T-helper 1 cell treated with Interleukin-12 subunit alpha and Interleukin-12 subunit beta and Interleukin-4 antibody, amounts not matched to agents 30 ng/mL and 1 ng/mL, for 36 hours (primary cell): Measurements from ENCODE around the gene TYROBP. TPM values are rescaled to one million over a fixed set of nuclear protein-coding genes. Genes with fewer than 3 reads are reported as not detected.
"Not testable (repeated sequence)": the region's sequence is repeated elsewhere in the genome, so short reads cannot be mapped to it uniquely, and the experiment has no call there.

Experiments used
- intact Hi-C: fragments of 100-400 bp; cut with micrococcal nuclease; formaldehyde crosslinking; loops from one replicate; pipeline ENCODE4 v1.15.1; 2024
- total RNA-seq: library from RNA; stranded (reverse); gene quantifications from 2 replicates; pipeline ENCODE4 v1.2.3, GENCODE V29; 2022

Gene TYROBP
- total RNA-seq, 1 donor from 2014 or later, result not detected

- intact Hi-C loops, result loop anchor here (5.0 kb wide), 2 partner anchors 385 to 1200 kb away; partner anchors contain the start of genes TMEM147 and ZNF181
Measured at GRCh38 chr19:35932291-35932936, 24.3 kb upstream of the TYROBP start.

DNA sequence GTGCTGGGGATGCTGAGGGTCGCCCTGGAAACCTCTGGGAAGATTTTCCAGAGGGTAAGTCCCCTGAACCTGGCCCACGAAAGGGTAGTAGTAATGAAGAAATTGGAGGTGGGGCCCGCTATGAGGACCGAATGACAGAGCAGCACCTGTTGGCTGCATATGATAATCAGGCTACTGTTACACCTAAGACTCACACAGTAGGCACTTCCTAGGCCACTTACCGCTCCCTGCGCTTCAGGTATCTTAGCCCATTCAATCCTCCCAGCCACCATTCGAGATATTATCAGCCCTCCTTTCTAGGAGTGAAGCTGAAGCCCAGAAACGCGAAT is 23.7 kb upstream of the TYROBP start:
- intact Hi-C loops, result loop anchor here (1.0 to 5.0 kb wide), 20 partner anchors 29 to 1200 kb away; partner anchors contain the start of genes ALKBH6, ARHGAP33, COX6B1 and PROSER3

DNA sequence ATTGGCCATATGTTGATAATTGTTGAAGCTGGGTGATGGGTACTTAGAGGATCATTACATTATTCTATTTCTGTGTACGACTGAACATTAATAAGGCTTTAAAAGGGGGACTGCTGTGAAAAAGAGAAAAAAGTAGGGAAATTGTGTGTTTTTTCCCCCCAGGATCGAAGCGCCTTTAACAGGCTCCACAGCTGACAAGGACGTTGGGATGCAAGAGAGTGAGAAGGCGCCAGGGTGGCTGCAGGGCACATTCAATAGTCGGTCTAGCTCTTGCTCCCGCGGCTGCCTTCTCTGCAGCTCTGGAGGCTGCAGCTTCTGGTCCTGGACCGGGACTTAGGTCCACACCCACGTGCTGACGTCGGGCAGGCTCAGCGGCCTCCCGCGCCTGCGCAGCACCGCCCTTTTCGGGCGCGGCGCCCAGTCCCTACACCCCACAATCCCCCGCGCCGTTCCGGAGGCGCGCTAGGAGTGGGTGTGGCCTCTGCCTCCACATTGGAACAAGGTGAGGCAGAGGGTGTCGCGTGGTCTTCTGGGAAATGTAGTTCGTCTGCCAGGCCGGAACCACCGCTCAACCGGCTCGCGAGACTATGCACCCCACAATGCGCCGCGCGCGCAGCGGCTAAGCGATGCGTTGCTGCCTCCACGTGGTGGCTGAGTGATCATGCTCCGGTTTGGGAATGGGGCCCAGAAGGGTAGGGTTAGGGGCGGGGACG is 23.2 kb upstream of the TYROBP start:
- intact Hi-C loops, result loop anchor here (1.0 to 5.0 kb wide), 20 partner anchors 28 to 1199 kb away; partner anchors contain the start of genes ALKBH6, ARHGAP33, COX6B1 and PROSER3

- intact Hi-C loops, result loop anchor here (2.0 to 5.0 kb wide), 3 partner anchors 281 to 1198 kb away; partner anchors contain the start of genes COX6B1, TMEM147 and ZNF181
Measured at GRCh38 chr19:35929876-35930275, 21.8 kb upstream of the TYROBP start.

DNA sequence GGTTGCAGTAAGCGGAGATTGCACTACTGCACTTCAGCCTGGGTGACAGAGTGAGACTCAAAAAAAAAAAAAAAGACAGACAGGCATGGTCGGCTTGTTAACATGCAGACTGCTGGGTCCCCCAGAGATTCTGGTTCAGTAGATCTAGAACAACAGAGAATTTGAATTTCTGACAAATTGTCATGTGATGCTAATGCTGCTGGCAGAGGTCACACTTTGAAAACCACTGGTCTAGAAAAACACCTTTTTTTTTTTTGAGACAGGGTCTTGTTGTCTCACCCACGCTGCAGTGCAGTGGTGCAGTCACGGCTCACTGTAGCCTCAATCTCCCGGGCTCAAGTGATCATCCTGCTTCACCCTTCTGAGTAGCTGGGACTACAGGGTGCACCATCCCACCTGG is 20.4 kb upstream of the TYROBP start:
- intact Hi-C loops, result no loop called here

GRCh38 chr19:35925501-35925900 is 17.4 kb upstream of the TYROBP start:
- intact Hi-C loops, result no loop called here

DNA sequence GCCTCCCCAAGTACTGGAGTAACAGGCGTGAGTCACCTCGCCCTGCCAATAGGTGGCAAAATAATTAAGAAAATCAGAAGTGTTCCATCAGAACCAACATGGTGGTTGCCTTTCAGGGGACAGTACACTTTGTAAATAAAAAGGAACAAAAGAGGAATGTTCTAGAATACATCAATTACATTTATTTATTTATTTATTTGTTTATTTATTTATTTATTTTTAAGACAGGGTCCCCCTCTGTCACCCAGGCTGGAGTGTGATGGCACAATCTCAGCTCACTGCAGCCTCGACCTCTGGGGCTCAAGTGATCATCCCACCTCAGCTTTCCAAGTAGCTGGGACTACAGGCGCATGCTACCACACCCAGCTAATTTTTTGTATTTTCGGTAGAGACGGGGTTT is 12.9 kb upstream of the TYROBP start:
- intact Hi-C loops, result no loop called here

DNA sequence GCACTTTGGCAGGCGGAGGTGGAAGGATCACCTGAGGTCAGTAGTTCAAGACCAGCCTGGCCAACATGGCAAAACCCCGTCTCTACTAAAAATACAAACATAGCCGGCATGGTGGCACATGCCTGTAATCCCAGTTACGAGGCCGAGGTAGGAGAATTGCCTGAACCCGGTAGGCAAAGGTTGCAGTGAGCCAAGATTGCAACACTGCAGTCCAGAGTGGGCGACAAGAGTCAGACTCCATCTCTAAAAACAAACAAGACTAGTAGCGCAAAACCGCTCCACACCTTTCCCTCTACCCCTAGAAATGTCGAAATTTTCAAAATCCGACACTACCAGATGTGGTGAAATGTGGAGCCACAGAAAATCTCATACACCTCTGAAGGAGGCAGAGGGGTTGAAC is 11.2 kb upstream of the TYROBP start:
- intact Hi-C loops, result no loop called here

- intact Hi-C loops, result no loop called here
Measured at GRCh38 chr19:35915443-35915842, 7.3 kb upstream of the TYROBP start.

DNA sequence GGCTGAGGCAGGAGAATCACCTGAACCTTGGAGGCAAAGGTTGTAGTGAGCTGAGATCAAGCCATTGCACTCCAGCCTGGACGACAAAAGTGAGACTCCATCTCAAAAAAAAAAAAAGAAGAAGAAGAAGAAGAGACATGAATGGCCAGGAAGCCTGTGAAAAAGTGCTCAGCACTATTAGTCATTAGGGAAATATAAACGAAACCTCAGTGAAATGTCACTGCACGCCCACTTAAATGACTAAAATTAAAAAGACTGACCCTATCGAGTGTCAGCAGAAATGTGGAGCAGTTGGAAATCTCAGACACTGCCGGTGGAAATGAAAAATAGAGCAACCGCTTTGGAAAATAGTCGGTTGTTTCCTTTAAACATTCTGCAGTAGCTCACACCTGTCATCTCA is 5.5 kb upstream of the TYROBP start:
- intact Hi-C loops, result no loop called here

DNA sequence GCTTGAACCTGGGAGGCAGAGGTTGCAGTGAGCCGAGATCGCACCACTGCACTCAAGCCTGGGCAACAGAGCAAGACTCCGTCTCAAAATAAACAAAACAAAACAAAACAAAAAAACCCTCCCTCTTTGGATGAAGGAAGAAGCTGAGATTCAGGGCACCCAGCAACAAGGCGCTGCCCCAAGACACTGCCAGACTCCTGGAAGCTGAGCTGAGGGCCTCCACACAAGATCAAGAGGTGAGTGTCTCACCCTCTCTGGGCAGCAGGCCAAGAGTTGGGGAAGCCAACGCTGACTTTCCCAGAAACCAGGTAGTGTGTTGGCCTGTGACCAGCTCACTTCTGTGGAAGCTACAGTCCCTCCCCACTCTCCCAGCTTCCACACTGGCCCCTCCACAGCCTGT is 3.7 kb upstream of the TYROBP start:
- intact Hi-C loops, result no loop called here

DNA sequence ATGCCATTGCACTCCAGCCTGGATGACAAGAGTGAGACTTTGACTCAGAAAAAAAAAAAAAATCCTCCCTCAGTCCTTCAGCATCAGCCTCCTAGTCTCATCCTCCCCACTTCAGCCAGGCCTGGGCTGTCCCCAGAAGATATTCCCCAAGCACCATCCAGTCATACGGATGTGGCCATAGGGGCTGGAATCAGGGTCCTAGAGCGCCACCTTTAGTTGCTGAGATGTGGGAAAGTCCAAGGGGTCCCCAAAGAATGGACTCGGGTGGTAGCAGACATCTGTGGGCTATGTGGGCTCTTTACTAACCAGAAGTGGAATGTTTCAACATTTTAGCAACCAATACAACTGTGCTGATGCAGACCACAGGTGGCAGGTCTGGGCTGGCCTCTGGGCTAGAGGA is 3.1 kb upstream of the TYROBP start:
- intact Hi-C loops, result no loop called here

- intact Hi-C loops, result not testable (repeated sequence)
Measured at GRCh38 chr19:35910355-35910754, 2.3 kb upstream of the TYROBP start.

- intact Hi-C loops, result loop anchor here (10.0 kb wide), 1 partner anchor 695 kb away; no protein-coding TSS in a partner anchor
Measured at GRCh38 chr19:35909684-35910035, 1.6 kb upstream of the TYROBP start.

DNA sequence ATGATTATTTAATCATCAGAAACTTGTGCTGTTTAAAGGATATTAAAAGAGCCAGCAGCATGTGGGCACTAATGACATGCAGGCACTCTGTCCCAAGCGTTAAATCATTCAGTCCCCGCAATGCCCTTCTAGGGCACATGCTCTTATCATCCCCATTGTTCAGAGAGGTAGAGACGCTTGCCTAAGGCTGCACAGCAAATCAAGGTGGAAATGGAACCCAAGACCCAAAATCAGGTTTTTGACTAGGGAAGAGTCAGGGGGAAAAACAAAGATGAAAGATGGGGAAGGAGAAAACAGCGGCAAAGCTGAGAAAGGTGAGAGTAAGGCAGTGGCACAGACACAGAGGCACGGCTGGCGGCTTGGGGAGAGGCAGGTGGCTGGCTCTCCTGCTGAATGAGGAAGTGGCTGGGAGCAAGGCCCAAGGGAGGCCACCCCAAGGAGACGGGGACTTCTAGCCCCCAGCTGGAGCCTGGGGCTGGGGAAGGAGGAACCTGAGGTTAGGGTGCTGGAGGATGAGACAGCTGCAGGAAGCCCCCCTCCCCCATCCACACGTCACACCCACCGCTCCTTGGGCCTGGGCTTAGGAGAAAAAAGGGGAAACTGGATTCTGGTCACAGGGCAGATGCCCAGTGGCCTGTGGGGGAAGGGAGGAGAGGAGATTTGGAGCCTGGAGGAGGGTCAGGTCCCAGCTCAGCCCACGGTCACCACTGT is 1.0 kb upstream of the TYROBP start:
- intact Hi-C loops, result loop anchor here (10.0 kb wide), 1 partner anchor 694 kb away; no protein-coding TSS in a partner anchor

DNA sequence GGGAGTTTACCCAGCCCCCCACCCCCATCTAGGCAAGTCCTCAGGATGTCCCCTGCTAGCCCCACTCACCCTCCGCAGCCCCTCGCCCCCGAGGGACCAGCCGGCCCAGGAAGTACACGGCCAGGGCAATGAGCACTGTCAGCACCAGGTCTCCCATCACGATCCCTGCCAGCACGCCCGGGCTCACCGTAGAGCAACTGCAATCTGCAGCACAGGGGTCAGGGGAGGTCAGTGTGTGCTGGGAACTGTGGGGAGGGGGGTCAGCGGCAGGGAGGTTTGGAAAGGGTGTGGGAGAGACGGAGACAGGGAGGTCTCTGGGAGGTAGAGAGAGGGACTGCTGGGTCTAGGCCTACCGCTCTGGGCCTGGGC is 734 bp downstream of the TYROBP start:
- intact Hi-C loops, result loop anchor here (10.0 kb wide), 1 partner anchor 693 kb away; no protein-coding TSS in a partner anchor

GRCh38 chr19:35905178-35905727 is 2.8 kb downstream of the TYROBP start:
- intact Hi-C loops, result loop anchor here (10.0 kb wide), 1 partner anchor 690 kb away; no protein-coding TSS in a partner anchor

GRCh38 chr19:35904311-35905068 is 3.6 kb downstream of the TYROBP start:
- intact Hi-C loops, result loop anchor here (10.0 kb wide), 1 partner anchor 690 kb away; no protein-coding TSS in a partner anchor

GRCh38 chr19:35903550-35904179 is 4.4 kb downstream of the TYROBP start:
- intact Hi-C loops, result loop anchor here (1.0 to 10.0 kb wide), 6 partner anchors 28 to 689 kb away; partner anchors contain the start of genes ALKBH6, SDHAF1, THAP8 and WDR62

DNA sequence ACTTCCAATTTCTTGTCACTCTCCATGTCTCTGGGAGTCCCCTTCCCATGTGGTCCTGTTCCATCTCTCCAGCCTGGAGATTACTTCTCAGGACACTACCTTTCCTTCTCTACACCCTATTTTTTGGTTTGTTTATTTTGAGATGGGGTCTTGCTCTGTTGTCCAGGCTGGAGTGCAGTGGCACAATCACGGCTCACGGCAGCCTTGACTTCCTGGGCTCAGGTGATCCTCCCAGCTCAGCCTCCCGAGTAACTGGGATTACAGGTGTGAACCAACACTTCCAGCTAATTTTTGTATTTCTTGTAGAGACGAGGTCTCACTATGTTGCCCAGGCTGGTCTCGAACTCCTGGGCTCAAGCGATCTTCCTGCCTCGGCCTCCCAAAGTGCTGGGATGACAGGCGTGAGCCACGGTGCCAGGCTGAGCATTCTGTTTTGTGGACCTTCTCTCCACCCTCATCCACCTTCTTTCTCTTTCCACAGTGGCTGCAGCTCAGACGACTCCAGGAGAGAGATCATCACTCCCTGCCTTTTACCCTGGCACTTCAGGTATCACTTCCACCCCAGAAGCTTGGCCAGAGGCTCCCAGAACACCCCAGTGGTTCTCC is 5.1 kb downstream of the TYROBP start:
- intact Hi-C loops, result loop anchor here (1.0 to 10.0 kb wide), 7 partner anchors 28 to 688 kb away; partner anchors contain the start of genes ALKBH6, SDHAF1, THAP8 and WDR62
